Keratinocyte (primary cell): ENCODE measurements around the gene SLC25A23.

Experiments used
- CTCF ChIP-seq, 3 experiments: IDR thresholded peaks in 1 of 3; conservative IDR thresholded peaks in 1 of 3; optimal IDR thresholded peaks in 1 of 3; 2 replicates in 2 of 3; 3 replicates in 1 of 3; pipeline versions ENCODE3 to v1.5.1; 2011; ENCODE audit warnings: low read length in 3 of 3, mild to moderate bottlenecking in 3 of 3, moderate library complexity in 2 of 3, control low read depth in 1 of 3, inconsistent platforms in 1 of 3; ENCODE audit not compliant: insufficient read depth in 2 of 3; ENCODE audit errors: extremely low read depth in 1 of 3
- EZH2 ChIP-seq: IDR thresholded peaks from one replicate; pipeline ENCODE4 v1.6.1; 2012; ENCODE audit warnings: inconsistent platforms, mild to moderate bottlenecking, low read length, moderate library complexity

GRCh38 chr19:6467384-6467783, 7.8 kb upstream of the SLC25A23 start:
- TF ChIP-seq CTCF (optimal IDR thresholded peaks at IDR 0.05 in 1 of 3, IDR thresholded peaks at IDR 0.05 in 1 of 3, conservative IDR thresholded peaks at IDR 0.05 in 1 of 3; ENCODE audit: extremely low read depth in 1 of 3, insufficient read depth in 2 of 3, low read length in 3 of 3): no peak
- TF ChIP-seq EZH2: no peak
